HG02870 (cell line): ENCODE data around the gene NEDD4L.
"Not testable (repeated sequence)": the region's sequence is repeated elsewhere in the genome, so short reads cannot be mapped to it uniquely, and the experiment has no call there.

Experiments
- ATAC-seq: cut with Tn5 transposase; IDR thresholded peaks from one replicate; pipeline ENCODE4 v1.9.1; 2021; ENCODE audit warnings: mild to moderate bottlenecking, moderate library complexity; ENCODE audit not compliant: unreplicated experiment

NEDD4L gene

DNA sequence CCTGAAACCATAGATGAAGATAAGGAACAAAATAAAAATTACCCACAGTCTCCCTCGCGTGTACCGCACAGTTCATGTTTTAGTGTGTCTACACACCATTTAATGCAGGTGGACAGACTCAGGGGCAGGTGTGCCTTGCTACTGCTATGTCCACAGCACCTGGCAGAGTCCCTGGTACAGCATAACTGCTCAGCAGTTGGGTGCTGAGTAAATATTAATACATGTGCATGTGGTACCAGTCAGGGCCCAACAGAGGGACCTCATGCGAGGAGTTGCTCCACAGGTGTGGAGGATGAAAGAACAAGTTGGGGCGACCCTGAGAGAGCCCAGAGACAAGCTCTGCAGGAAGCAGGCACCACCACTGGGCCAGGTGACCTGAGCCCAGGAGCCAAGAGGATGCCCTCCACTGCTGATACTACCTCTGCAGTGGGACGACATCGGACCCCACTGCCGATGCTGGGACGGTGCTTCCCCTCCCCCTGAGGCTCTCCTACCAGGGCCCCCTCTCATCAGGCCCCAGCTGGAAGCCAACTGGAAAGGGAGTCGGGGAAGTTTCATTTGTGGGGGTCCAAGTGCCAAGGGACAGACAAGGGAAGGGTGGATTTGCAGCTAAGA, 100.8 kb downstream of the NEDD4L start:
- no peak for ATAC-seq

DNA sequence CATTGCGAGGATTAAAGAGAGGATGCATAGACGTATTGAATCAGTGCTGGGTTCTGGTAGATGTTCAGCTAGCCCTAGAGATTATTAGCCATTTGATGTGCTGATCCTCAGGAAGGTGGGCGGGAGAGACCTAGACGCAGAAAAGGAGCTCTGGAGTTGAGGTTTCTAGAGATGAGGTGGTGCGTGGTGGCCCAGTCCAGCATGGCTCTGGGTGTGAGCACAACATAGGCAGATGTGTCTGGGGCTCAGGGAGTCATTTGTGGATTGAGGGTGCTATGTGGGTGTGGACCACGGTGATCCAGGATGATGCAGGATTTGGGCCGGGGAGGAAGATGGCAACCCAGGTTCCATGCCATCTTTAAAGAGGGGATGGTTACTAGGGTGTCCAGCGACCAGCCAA, 102.1 kb downstream of the NEDD4L start:
- no peak for ATAC-seq

DNA sequence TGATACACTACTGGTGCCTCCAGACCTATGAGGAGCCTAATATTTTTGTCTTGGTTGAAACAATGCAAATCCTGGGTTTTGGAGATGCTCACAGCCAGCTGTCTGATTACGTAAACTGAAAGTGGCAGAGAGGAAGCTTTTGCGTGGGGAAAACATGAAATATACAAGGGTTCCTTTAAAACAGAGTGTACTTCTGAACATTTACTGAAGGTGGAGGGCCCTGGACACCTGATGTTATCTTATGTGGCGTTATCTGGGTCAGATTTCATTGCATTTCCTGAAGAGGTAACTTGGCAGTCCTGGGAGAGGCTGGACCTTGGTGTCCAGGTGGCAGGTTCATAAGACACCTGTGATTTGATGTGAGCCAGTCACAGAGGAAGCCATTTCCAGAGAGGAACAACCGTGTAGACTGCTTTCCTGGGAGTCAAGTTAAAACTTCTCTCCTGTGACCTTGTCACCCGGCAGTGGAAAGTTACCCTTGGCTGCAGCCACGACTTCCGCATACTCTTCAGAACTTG, 105.0 kb downstream of the NEDD4L start:
- peak; percentile 71 for ATAC-seq

DNA sequence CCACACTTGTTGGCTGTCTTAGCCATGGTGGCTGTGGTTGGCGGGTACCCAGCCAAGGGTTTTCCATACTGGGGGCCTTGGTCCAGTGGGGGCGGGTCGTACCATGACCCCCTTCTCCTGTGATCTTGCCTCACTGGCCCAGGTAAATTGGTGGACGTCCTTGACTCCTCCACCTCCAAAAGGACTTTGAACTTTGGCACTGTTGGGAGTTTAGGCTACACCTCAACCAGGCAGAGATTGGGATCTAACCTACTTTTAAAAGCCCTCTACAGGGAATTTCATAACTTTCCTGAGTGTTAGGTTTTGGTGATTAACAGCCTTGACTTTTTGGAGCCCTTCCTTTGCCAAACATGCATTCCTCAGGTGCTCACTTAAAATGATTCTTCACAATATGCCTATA, 106.7 kb downstream of the NEDD4L start:
- no peak for ATAC-seq

DNA sequence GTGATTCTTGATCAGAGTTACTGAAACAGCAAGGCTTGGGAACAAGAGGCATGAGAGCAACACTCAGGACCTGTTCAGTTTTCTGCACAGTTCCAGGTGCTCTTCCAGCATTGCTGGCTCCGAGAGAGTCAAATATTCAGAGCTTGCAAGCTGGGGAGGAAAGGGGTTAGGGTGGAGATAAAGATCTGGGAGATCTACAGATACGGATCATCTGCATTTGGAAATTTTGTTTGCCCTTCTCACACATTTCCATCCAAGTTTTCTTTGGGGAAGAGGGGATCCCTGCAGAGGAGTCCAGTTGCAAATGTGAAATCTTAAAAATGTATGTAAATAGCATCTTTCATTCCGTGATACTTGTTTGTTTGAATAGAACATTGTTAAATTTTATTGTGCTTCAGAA, 108.2 kb downstream of the NEDD4L start:
- no peak for ATAC-seq

DNA sequence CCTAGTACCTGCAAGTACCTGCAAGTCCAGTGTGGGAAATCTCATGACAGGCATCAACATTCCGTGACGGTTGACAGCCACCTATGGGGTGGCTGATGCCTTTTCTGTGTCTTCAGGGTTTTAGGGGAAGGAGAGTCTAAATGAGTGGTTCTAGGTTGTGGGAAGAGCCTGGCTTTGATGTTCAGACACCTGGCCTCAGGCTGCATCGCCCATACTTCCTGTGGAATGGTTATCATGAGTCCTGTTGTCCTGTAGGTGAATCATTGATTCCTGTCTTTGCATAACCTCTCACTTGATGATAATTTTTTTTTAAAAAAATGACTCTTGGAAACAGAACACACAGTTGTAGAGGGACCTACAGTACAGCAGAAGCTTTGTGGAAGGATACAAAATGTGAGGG, 108.9 kb downstream of the NEDD4L start:
- ATAC-seq: no peak

DNA sequence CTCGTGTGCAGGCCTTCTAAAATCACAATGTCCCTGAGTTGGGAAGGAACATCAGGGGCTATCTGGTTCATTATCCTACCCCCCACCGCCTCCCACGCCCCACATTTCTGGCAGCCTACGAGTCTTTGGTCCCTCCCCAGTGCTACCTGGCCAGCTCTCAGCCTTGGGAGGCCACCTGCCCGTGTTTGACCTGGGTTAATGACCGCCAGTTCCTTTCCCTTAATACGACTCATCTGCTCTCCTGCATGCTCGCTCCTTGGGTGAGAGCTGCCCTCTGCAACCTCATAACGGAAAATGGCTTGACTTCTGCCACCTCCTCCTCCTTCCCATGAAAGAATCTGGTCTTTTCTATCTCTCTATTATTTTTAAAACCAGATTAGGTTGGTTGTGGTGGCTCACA, 112.5 kb downstream of the NEDD4L start:
- no peak for ATAC-seq

DNA sequence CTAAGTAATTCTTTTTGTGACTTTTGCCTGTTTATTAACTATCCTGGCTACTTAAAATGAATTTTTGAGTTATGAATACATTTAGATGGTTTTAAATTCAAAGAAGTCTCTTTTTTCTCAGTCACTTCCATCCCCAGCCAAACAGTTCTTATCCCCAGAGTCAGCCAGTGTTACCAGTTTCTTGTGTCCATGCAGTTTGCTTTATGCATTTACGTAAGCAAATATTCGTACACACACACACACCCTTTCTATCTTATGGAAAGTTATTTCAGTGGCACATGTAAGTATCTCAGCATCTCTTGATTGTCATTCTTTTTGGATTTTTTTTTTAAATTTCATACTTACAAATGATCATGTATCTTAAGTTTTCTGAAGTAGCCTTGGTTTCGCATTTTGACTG, 113.2 kb downstream of the NEDD4L start:
- ATAC-seq: no peak

DNA sequence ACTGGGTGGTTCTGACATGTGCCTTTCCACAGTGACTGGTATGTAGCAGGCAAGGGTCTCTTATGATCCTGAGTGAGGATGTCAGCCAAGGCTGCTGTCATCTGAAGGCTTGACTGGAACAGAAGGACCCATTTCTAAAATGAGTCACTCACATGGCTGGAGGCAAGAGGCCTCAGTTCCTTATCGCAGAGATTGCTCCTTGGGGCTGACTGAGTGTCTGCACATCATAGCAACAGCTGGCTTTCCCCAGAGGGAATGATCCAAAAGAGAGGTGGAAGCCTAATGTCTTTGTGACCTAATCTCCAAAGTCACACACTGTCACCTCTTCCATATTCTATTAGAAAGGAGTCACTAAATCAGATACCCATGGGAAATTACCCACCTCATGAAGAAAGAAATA, 114.0 kb downstream of the NEDD4L start:
- no peak for ATAC-seq

DNA sequence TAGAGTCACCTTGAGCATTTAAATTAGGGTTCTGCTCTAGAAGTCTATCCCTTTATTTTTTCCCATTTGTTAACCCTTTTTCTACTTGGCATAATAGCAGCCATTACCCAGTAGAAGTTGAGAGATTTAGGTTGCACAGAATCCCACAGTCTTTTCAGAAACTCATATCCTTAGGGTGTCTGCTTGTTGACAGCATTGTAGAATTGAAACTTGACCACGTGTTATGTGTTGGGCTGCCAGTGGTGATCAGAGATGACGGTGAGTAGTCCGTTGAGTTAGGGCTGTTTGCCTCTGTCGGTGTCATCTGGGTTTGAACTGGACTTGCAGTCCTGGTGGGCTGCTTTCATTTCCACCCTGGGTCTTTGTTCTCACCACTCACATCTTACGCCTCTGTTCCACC, 114.4 kb downstream of the NEDD4L start:
- no peak for ATAC-seq

DNA sequence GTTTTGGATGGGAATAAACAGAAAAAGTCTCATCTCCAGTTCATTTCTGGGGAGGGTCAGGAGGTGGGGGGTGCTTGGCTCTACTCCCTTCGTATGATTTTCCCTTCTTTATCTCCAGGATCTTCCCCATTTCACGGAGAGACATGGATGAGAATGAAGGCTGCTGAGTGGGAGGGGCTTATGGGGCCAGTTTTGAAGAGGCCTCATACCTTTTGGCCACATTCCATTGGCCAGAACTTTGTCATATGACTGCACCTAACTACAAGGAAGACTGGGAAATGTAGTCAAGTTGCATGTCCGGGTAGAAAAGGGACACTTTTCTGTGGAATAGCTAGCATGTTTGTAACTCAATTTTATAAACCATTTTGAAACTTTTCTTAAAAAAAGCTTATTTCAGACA, 117.6 kb downstream of the NEDD4L start:
- no peak for ATAC-seq

DNA sequence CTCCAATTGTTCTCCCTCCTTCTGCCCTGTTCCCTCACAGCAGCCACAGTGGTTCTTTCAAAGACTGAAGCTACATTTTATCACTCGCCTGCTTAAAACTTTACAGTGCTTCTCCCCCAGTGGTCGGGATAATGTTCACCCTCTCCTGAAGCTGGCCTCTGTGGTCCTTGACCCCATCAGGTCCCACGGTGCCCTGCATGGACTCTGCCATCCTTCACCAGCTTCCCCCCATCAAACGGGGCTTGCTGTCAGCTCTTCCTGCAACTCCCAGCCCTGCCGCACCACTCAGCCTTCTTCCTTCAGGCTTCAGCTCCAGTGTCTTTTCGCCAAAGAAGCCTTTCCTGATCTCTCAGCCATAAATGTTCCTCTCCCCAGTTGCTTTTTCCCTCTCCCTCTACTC, 118.1 kb downstream of the NEDD4L start:
- ATAC-seq: no peak

DNA sequence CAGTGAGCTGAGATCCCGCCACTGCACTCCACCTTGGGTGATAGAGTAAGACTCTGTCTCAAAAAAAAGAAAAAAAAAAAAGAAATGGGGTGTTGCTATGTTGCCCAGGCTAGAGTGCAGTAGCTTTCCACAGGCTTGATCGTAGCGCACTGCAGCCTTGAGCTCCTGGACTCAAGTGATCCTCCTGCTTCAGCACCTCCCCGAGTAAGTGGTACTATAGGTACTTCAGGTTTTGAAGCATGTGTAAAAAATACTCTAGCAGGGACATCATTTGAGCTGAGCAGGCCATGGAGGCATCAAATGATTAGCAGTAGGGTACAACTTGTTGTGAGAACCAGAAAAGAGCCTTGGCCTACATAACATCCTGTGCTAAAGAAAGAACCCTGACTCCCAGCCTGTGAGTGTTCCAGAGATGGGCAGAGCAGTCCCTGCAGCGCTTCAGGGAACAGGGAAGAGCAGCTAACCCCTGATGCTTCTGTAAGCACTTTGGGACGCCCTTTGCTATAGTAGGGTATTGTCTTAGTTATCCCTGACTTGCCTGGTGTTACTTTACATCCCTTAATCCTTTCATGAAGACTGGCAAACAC, 119.1 kb downstream of the NEDD4L start:
- no peak for ATAC-seq

DNA sequence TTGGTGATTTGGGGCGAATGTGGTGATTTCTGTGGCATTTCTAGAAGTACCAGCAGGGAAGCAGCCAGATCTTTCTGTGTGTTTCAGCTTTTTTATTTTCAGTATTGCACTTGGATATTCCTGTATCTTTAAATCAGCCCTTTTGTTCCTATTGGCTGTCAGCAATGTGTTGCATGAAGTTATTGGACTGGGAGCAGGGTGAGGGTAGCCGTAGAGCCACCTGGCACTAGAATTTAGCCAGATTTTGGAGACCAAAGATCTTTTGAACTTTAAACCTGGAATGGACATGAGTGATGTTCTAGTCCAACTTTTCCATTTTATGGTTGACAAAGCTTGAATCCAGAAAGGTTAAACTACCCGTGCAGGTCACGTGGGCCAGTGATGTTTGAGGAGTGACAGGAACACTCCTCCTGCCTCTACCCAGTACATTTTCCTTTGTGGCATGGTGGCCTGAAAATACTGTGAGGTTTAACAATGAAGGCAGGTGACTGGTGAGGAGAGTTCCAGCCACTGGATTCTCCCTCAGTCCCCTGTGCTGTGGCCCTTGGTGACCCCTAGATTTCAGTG, 122.3 kb downstream of the NEDD4L start:
- ATAC-seq: no peak

DNA sequence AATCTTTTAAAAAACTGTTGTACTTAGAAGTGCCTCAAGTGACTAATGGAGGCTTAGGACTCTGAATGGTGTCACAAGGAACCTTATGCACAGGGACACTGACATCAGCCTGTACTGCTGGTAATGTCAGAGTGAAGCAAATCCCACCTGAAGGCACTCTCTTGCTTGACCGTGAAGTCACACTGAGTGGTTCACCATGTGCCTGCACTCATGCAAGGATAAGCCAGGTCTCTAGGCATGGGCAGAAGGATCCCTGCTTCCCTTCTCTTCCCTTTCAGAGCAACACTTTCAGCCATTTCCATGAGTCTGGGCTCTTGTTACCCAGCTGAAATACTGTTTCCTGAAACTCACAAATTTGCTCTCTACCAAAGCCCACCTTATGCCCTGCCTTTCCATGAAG, 123.0 kb downstream of the NEDD4L start:
- no peak for ATAC-seq

DNA sequence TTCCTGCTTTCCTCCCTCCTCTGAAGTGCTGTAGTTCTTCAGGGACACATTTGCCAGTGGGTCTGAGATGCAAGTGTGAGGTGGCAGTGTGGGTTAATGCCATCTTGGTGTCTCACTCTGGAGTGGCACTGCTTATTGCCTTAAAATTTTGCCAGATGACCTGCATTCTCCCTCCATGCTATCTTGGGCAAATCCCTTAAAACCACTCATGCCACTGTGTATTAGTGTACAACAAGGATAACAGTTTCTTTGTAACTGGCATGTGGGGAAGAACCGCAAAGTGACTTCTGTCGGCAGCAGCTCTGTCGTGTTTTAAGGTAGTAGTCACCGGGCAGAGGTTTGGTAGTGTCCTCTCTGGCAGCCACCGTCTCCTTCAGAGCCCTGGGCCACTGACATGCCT, 124.2 kb downstream of the NEDD4L start:
- no peak for ATAC-seq

DNA sequence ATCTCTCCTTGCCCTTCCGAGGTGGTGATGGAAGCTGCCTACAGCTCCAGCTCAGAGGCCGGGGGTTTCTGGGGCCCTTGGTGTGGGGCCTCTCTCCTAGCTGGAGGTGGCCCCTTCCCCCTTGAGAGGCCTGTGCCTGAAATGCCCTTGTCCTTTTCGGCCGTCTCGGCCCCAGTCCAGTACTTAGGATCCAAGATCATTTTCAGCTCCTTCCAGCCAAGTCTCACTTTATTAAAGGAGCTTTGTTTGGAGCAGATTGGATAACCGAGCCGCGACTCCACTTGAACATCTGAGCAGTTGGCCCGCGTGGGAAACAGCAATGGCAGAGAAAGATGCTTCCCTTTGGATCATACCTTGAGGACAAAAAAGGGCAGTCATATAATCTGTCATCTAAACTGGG, 125.0 kb downstream of the NEDD4L start:
- no peak for ATAC-seq

DNA sequence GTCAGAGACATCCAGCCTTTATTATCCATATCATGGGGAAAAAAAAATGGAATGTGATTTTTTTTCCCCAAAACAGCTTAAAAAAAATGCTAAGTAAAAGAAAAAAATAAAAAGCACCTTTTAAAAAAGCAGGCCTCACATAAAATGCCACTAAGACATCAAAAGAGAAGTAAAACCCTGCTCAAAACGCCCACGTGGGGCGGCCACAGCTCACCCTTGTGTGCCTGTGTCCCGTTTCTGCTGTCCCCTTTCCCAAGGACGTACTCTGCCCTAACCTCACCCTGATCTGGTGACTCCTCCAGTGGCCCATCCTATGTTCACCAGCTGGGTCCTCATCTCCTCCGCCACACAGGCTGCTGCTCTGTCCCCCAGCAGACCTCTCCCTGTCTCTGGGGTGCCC, 125.4 kb downstream of the NEDD4L start:
- no peak for ATAC-seq

DNA sequence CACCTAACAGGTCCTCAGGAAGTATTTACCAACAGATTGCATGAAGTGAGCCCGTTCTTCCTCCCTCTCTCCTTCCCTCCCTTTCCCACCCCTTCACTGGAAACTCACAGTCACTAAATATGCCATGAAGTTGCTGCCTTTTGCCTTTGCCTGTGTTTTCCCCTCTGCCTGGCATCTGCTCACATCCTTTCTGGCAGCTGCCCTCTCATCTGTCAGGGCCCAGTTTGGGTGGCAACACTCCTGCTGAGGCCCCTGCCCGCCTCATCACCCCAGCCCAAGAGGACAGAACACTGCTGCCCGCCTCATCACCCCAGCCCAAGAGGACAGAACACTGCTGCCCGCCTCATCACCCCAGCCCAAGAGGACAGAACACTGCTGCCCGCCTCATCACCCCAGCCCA, 126.0 kb downstream of the NEDD4L start:
- not testable (repeated sequence) for ATAC-seq

DNA sequence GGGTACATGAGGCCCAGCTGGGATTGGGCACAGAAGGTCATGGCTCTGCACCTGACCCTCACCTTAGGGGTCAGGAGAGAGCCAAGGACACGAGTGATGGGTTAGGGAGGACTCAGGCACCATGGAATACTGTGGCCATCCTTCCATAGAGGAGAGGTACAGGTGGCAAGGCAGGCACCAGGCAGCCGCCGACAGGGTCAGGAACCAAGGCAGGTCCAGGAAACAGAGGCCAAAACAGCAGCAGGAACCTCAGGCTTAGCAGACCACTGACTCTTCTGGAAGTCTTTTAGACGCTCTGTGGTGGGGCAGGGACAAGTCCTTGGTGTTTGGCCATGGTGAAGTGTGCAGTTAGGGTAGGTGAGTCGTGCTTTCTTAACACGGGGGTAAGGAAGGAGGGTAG, 128.0 kb downstream of the NEDD4L start:
- no peak for ATAC-seq

DNA sequence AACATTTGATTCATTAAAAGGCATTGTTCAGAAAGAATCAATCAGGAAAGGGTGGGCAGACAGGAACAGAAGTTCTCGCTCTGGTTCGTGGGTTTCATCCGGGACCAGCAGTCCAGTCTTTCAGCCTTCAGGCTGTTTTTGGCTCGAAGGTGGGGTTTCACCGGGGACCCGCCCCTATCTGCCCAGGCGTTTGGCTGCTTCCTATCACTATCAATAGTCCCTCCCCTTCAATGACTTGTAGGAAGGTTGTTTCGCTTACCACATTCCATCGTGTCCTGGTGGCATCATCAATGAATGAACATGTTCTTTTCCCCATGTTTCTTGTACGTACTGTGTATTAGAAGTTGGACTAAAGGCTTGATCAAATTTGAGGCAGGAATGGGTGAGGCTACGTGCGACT, 130.3 kb downstream of the NEDD4L start:
- no peak for ATAC-seq

DNA sequence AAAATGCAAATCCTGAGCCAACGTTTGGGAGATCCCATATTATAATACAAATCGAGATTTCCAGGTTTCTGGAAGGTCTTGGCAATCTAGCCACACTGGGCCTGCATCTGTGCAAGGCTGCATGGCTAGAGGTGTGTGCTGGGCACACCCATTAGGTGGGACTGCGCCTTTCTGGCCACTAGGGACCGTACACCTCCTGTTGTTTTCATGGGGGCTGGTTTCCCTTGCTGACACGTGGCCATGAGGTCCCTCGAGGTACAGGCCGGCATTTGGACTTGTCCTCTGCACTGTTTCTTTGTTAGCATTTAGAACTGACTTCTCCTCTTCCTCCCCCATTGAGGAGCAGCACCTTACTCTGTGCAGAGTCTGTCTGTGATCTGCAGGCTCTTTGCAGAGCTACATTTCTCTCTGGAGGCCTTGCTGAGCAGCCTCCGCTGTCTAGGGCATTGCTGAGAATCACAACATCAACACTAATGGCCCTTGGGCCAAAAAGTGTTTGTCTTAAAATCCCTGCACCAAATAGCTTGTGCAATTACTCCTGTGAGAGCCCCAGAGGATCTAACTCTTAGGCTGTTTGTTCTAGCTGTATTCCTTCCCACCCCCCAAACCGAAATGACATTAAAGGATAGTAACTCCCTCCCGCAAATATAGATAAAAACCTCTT, 131.2 kb downstream of the NEDD4L start:
- ATAC-seq: no peak
